Dermis microvascular lymphatic vessel endothelial cell (primary cell): ENCODE measurements around the gene DAB1. TPM values are rescaled to one million over a fixed set of nuclear protein-coding genes. Genes with fewer than 3 reads are reported as not detected.

ENCODE experiments used
- DNase-seq, 2 donors: peaks; one replicate each; pipeline versions ENCODE4 v3.0.0 to v3.0.0-alpha.2; 2010; ENCODE audit warnings: low read depth in 2 of 2
- total RNA-seq: library from RNA; depleted of rRNA; stranded (reverse); fragments of >200 nt; gene quantifications from 2 replicates; pipeline ENCODE4 v1.2.1, GENCODE V29; 2014

The DAB1 gene
- total RNA-seq, 1 donor from 2014 or later, result not detected

- no peak for DNase-seq
Observed at GRCh38 chr1:57026624-57027354, 397.1 kb downstream of the DAB1 start.

- no peak for DNase-seq
Observed at GRCh38 chr1:57024855-57025254, 399.0 kb downstream of the DAB1 start.

GRCh38 chr1:57024428-57024827 is 399.4 kb downstream of the DAB1 start:
- DNase-seq, result no peak

- no peak for DNase-seq
Observed at GRCh38 chr1:57020216-57020615, 403.6 kb downstream of the DAB1 start.

GRCh38 chr1:57019236-57019839 is 404.5 kb downstream of the DAB1 start:
- DNase-seq, result no peak

- no peak for DNase-seq
Observed at GRCh38 chr1:57018119-57018518, 405.7 kb downstream of the DAB1 start.

GRCh38 chr1:57017717-57018116 is 406.1 kb downstream of the DAB1 start:
- DNase-seq, result no peak

GRCh38 chr1:57017200-57017599 is 406.7 kb downstream of the DAB1 start:
- no peak for DNase-seq

- no peak for DNase-seq
Observed at GRCh38 chr1:57015071-57015470, 408.8 kb downstream of the DAB1 start.

GRCh38 chr1:57013522-57013921 is 410.3 kb downstream of the DAB1 start:
- DNase-seq, result no peak

- DNase-seq, result no peak
Observed at GRCh38 chr1:57012315-57012714, 411.5 kb downstream of the DAB1 start.

GRCh38 chr1:57010511-57010910 is 413.3 kb downstream of the DAB1 start:
- DNase-seq, result no peak

- no peak for DNase-seq
Observed at GRCh38 chr1:57007948-57008347, 415.9 kb downstream of the DAB1 start.

GRCh38 chr1:57007472-57007871 is 416.4 kb downstream of the DAB1 start:
- no peak for DNase-seq

GRCh38 chr1:57003398-57004139 is 420.3 kb downstream of the DAB1 start:
- no peak for DNase-seq

GRCh38 chr1:56995414-56996100 is 428.3 kb downstream of the DAB1 start:
- DNase-seq, result no peak

GRCh38 chr1:56993475-56993874 is 430.4 kb downstream of the DAB1 start:
- no peak for DNase-seq

GRCh38 chr1:56992318-56993125 is 431.3 kb downstream of the DAB1 start:
- no peak for DNase-seq

- DNase-seq, result no peak
Observed at GRCh38 chr1:56991576-56991975, 432.3 kb downstream of the DAB1 start.

- no peak for DNase-seq
Observed at GRCh38 chr1:56986397-56986796, 437.5 kb downstream of the DAB1 start.

- DNase-seq, result no peak
Observed at GRCh38 chr1:56985857-56986256, 438.0 kb downstream of the DAB1 start.
